GM20431 (cell line): ENCODE measurements around the gene ENO1.

Source experiments
- in situ Hi-C: fragments of 300-500 bp; cut with MseI, MboI; formaldehyde crosslinking; loops from one replicate; pipeline ENCODE4 v1.15.0; 2020; ENCODE audit warnings: low sequenced_read_pairs; ENCODE audit not compliant: unreplicated experiment

The ENO1 gene

GRCh38 chr1:8856689-8857412 lies 21.6 kb downstream of the ENO1 start:
- in situ Hi-C loops, result loop anchor here (25.0 kb wide), 1 partner anchor 870 kb away; no protein-coding TSS in a partner anchor

GRCh38 chr1:8854240-8854639 lies 24.2 kb downstream of the ENO1 start:
- in situ Hi-C loops, result loop anchor here (25.0 kb wide), 1 partner anchor 867 kb away; no protein-coding TSS in a partner anchor

GRCh38 chr1:8851060-8851459 lies 27.4 kb downstream of the ENO1 start:
- in situ Hi-C loops, result loop anchor here (25.0 kb wide), 1 partner anchor 864 kb away; no protein-coding TSS in a partner anchor

GRCh38 chr1:8848663-8849386 lies 29.7 kb downstream of the ENO1 start:
- in situ Hi-C loops, result loop anchor here (25.0 kb wide), 1 partner anchor 287 kb away; no protein-coding TSS in a partner anchor

- in situ Hi-C loops, result loop anchor here (25.0 kb wide), 1 partner anchor 286 kb away; no protein-coding TSS in a partner anchor
Observed at GRCh38 chr1:8847990-8848389, 30.5 kb downstream of the ENO1 start.

GRCh38 chr1:8846263-8846662 lies 32.2 kb downstream of the ENO1 start:
- in situ Hi-C loops, result loop anchor here (25.0 kb wide), 1 partner anchor 284 kb away; no protein-coding TSS in a partner anchor

- in situ Hi-C loops, result loop anchor here (25.0 kb wide), 1 partner anchor 283 kb away; no protein-coding TSS in a partner anchor
Observed at GRCh38 chr1:8845104-8846097, 33.1 kb downstream of the ENO1 start.

GRCh38 chr1:8844501-8845006 lies 33.9 kb downstream of the ENO1 start:
- in situ Hi-C loops, result loop anchor here (25.0 kb wide), 1 partner anchor 282 kb away; no protein-coding TSS in a partner anchor

- in situ Hi-C loops, result loop anchor here (25.0 kb wide), 1 partner anchor 279 kb away; no protein-coding TSS in a partner anchor
Observed at GRCh38 chr1:8841395-8841794, 37.1 kb downstream of the ENO1 start.

- in situ Hi-C loops, result loop anchor here (25.0 kb wide), 1 partner anchor 278 kb away; no protein-coding TSS in a partner anchor
Observed at GRCh38 chr1:8839990-8840389, 38.5 kb downstream of the ENO1 start.

- in situ Hi-C loops, result loop anchor here (25.0 kb wide), 1 partner anchor 274 kb away; no protein-coding TSS in a partner anchor
Observed at GRCh38 chr1:8835941-8836643, 42.4 kb downstream of the ENO1 start.

GRCh38 chr1:8831340-8831739 lies 47.1 kb downstream of the ENO1 start:
- in situ Hi-C loops, result loop anchor here (25.0 kb wide), 1 partner anchor 269 kb away; no protein-coding TSS in a partner anchor

GRCh38 chr1:8830732-8831131 lies 47.8 kb downstream of the ENO1 start:
- in situ Hi-C loops, result loop anchor here (25.0 kb wide), 1 partner anchor 268 kb away; no protein-coding TSS in a partner anchor

GRCh38 chr1:8825985-8826481 lies 52.5 kb downstream of the ENO1 start:
- in situ Hi-C loops, result loop anchor here (25.0 kb wide), 1 partner anchor 264 kb away; no protein-coding TSS in a partner anchor

- in situ Hi-C loops, result no loop called here
Observed at GRCh38 chr1:8823295-8823664, 55.2 kb downstream of the ENO1 start.

- in situ Hi-C loops, result no loop called here
Observed at GRCh38 chr1:8822373-8823294, 55.9 kb downstream of the ENO1 start.

GRCh38 chr1:8821084-8821483 lies 57.4 kb downstream of the ENO1 start:
- in situ Hi-C loops, result no loop called here
